IMR-90 (cell line): ENCODE data around the gene GGT6. TPM values are rescaled to one million over a fixed set of nuclear protein-coding genes. Genes with fewer than 3 reads are reported as not detected.

Source experiments
- ATAC-seq: fragments of 200-7000 bp; cut with Tn5 transposase; 2 replicates; pipeline ENCODE4 v1.9.1; 2020; ENCODE audit warnings: low read depth, mild to moderate bottlenecking, moderate library complexity
- BruUV-seq: library from RNA; stranded (reverse); fragments of 400-500 nt; replicated peaks from 2 replicates; lab custom pipeline; 2021; lab: Mats Ljungman, UMichigan
- CTCF ChIA-PET: fragments of 300-600 bp; formaldehyde crosslinking; extraction: SDS; loops from one replicate; lab custom pipeline; 2021; ENCODE audit warnings: antibody characterized with exemption; lab: Yijun Ruan, JAX
- POLR2A ChIA-PET: fragments of 300-600 bp; sonication (Branson Sonifier 250); formaldehyde crosslinking; loops from one replicate; lab custom pipeline; 2022; ENCODE audit warnings: antibody characterized with exemption; ENCODE audit not compliant: unreplicated experiment; lab: Charles Lee
- DNase-seq: peaks from one replicate; pipeline ENCODE4 v3.0.0; 2013
- H2AFZ ChIP-seq: replicated peaks from 2 replicates; pipeline ENCODE3; 2013; ENCODE audit warnings: low read length, mild to moderate bottlenecking; ENCODE audit not compliant: poor library complexity
- H2AK5ac ChIP-seq: 2 replicates; pipeline ENCODE4 v1.6.1; 2013; ENCODE audit warnings: low read depth, low read length, inconsistent platforms
- H2AK9ac ChIP-seq: replicated peaks from 2 replicates; pipeline ENCODE3; 2013; ENCODE audit warnings: mild to moderate bottlenecking, low read depth, low read length, moderate library complexity; ENCODE audit not compliant: poor library complexity
- H2BK120ac ChIP-seq: 2 replicates; pipeline ENCODE4 v1.6.1; 2013; ENCODE audit warnings: low read depth, low read length, inconsistent platforms
- H2BK15ac ChIP-seq: 3 replicates; pipeline ENCODE4 v1.6.1; 2013; ENCODE audit warnings: low read depth, low read length, inconsistent platforms
- H2BK20ac ChIP-seq: 2 replicates; pipeline ENCODE4 v1.6.1; 2013; ENCODE audit warnings: low read depth, mild to moderate bottlenecking, inconsistent platforms, low read length, moderate library complexity
- H2BK5ac ChIP-seq: 2 replicates; pipeline ENCODE4 v1.6.1; 2013; ENCODE audit warnings: mild to moderate bottlenecking, low read depth, low read length, inconsistent platforms; ENCODE audit not compliant: poor library complexity, severe bottlenecking
- H3K14ac ChIP-seq: replicated peaks from 2 replicates; pipeline ENCODE4 v1.6.1; 2013; ENCODE audit warnings: low read depth, low read length, inconsistent platforms
- H3K18ac ChIP-seq: 2 replicates; pipeline ENCODE4 v1.6.1; 2013; ENCODE audit warnings: low read depth, low read length, control low read depth
- H3K23ac ChIP-seq: 2 replicates; pipeline ENCODE4 v1.6.1; 2013; ENCODE audit warnings: low read depth, low read length, inconsistent platforms
- H3K27ac ChIP-seq: 2 replicates; pipeline ENCODE4 v1.5.1; 2013; ENCODE audit warnings: mild to moderate bottlenecking, control low read depth, low read length; ENCODE audit not compliant: insufficient read depth
- H3K27me3 ChIP-seq: 2 replicates; pipeline ENCODE4 v1.6.1; 2013; ENCODE audit warnings: low read length; ENCODE audit not compliant: control insufficient read depth, insufficient read depth
- H3K36me3 ChIP-seq: 2 replicates; pipeline ENCODE4 v1.6.1; 2013; ENCODE audit warnings: low read length, mixed read lengths; ENCODE audit not compliant: control insufficient read depth, insufficient read depth
- H3K4ac ChIP-seq: 2 replicates; pipeline ENCODE4 v1.6.1; 2013; ENCODE audit warnings: low read depth, low read length, inconsistent platforms
- H3K4me1 ChIP-seq: 2 replicates; pipeline ENCODE4 v1.6.1; 2013; ENCODE audit warnings: low read length, mixed read lengths; ENCODE audit not compliant: control insufficient read depth, insufficient read depth
- H3K4me2 ChIP-seq: 2 replicates; pipeline ENCODE4 v1.6.1; 2013; ENCODE audit warnings: low read depth, mild to moderate bottlenecking, control low read depth, low read length, moderate library complexity
- H3K4me3 ChIP-seq: 2 replicates; pipeline ENCODE4 v1.5.1; 2013; ENCODE audit warnings: low read depth, mild to moderate bottlenecking, control low read depth, low read length, moderate library complexity; ENCODE audit not compliant: insufficient read depth
- H3K56ac ChIP-seq: 2 replicates; pipeline ENCODE4 v1.6.1; 2013; ENCODE audit warnings: low read length, inconsistent platforms; ENCODE audit not compliant: insufficient read depth; ENCODE audit errors: extremely low read depth
- H3K79me1 ChIP-seq, 2 experiments: 2 replicates each; pipeline ENCODE4 v1.6.1; 2013; ENCODE audit warnings: low read length in 2 of 2, inconsistent platforms in 1 of 2, low read depth in 1 of 2
- H3K9ac ChIP-seq: 2 replicates; pipeline ENCODE4 v1.6.1; 2013; ENCODE audit warnings: low read depth, low read length, control low read depth
- H3K9me1 ChIP-seq: 2 replicates; pipeline ENCODE4 v1.6.1; 2013; ENCODE audit warnings: low read length, inconsistent platforms; ENCODE audit not compliant: insufficient read depth
- H3K9me3 ChIP-seq: 2 replicates; pipeline ENCODE4 v1.6.1; 2013; ENCODE audit warnings: low read length; ENCODE audit not compliant: control insufficient read depth, insufficient read depth
- H4K20me1 ChIP-seq: 2 replicates; pipeline ENCODE4 v1.6.1; 2013; ENCODE audit warnings: low read length, inconsistent platforms; ENCODE audit not compliant: insufficient read depth
- H4K5ac ChIP-seq: 2 replicates; pipeline ENCODE4 v1.6.1; 2013; ENCODE audit warnings: mild to moderate bottlenecking, low read depth, low read length, control low read depth
- H4K8ac ChIP-seq, 2 experiments: 2 replicates each; pipeline ENCODE4 v1.6.1; 2013; ENCODE audit warnings: low read depth in 2 of 2, low read length in 2 of 2, control low read depth in 1 of 2, inconsistent platforms in 1 of 2
- H4K91ac ChIP-seq: 2 replicates; pipeline ENCODE4 v1.6.1; 2013; ENCODE audit warnings: low read depth, low read length, inconsistent platforms; ENCODE audit not compliant: insufficient read depth
- CTCF ChIP-seq: conservative IDR thresholded peaks from 2 replicates; pipeline ENCODE4 v1.5.1; 2012; ENCODE audit warnings: mild to moderate bottlenecking, low read depth, low read length, improper control_type of control experiment
- FOS ChIP-seq: fragments of 150-350 bp; IDR thresholded peaks from 2 replicates; pipeline ENCODE4 v1.6.1; 2016; ENCODE audit warnings: low read depth, low read length
- RCOR1 ChIP-seq: IDR thresholded peaks from 2 replicates; pipeline ENCODE4 v1.6.1; 2012; ENCODE audit warnings: mild to moderate bottlenecking, low read length, improper control_type of control experiment; ENCODE audit not compliant: insufficient replicate concordance
- RFX5 ChIP-seq: IDR thresholded peaks from 2 replicates; pipeline ENCODE4 v1.8.0; 2012; ENCODE audit warnings: low read depth, mild to moderate bottlenecking, low read length, moderate library complexity
- WGBS, 2 experiments: methylation state at CpG; one replicate each; pipeline versions ENCODE4 v1.1.5 to v1.1.7; 2013; ENCODE audit warnings: missing lambda C conversion rate in 2 of 2; ENCODE audit not compliant: insufficient read length in 1 of 2; ENCODE audit errors: extremely low coverage in 2 of 2; 5-methylcytosine and 5-hydroxymethylcytosine counted together
- dilution Hi-C: fragments of 300-500 bp; cut with HindIII; formaldehyde crosslinking; loops from one replicate; pipeline ENCODE4 v1.14.3; 2018; ENCODE audit warnings: low sequenced_read_pairs; ENCODE audit not compliant: unreplicated experiment
- in situ Hi-C: fragments of 300-500 bp; cut with MboI; formaldehyde crosslinking; loops from 3 replicates; pipeline ENCODE4 v1.14.3; 2019; ENCODE audit warnings: low sequenced_read_pairs, inconsistent platforms, mixed read lengths
- intact Hi-C: fragments of 100-400 bp; cut with micrococcal nuclease; formaldehyde crosslinking; loops from 2 replicates; pipeline ENCODE4 v1.10.0; 2022
- polyA plus RNA-seq, 3 experiments: library from polyadenylated mRNA; depleted of rRNA; stranded (reverse); fragments of >200 nt; gene quantifications; 2 replicates each; pipeline ENCODE4 v1.2.3, GENCODE V29; 2012; ENCODE audit warnings: low replicate concordance in 1 of 3
- total RNA-seq: library from RNA; depleted of rRNA; stranded (reverse); fragments of >200 nt; gene quantifications from 2 replicates; pipeline ENCODE4 v1.2.3, GENCODE V29; 2012

GGT6 gene
- total and polyA plus RNA-seq, 2 of the 4 experiments (the other 2 are of a cell fraction): not detected

GRCh38 chr17:4537451-4538235, 22.7 kb downstream of the GGT6 start:
- Histone ChIP-seq H3K79me1 (no peaks in the 10 kb centered on the region; a peak in 1 of 4 replicates), H4K91ac (no peak overlapping the region), H3K4me2 (no peak overlapping the region), H3K36me3 (peaks cover 38% of the 10 kb centered on the region), H2BK15ac (no peak overlapping the region), H4K5ac (no peak overlapping the region), H3K27ac (no peak overlapping the region), H3K4me1 (peaks cover 3% of the 10 kb centered on the region; the same call in 1 of the 2 replicates), H3K56ac (no peak overlapping the region), H3K18ac (no peak overlapping the region), H2AK9ac (no peak overlapping the region), H2BK5ac (no peak overlapping the region), H4K8ac (no peak overlapping the region), H2BK120ac (no peak overlapping the region), H3K23ac (no peak overlapping the region), H3K4me3 (no peak overlapping the region), H2BK20ac (no peak overlapping the region), H2AK5ac (no peak overlapping the region), H3K9ac (no peak overlapping the region), H3K4ac (no peak overlapping the region), H4K20me1 (peaks cover 15% of the 10 kb centered on the region), H3K27me3 (peaks cover 1% of the 10 kb centered on the region; the same call in 1 of the 2 replicates), H3K9me1 (no peaks in the 10 kb centered on the region), H3K14ac (no peak overlapping the region), H3K9me3 (no peaks in the 10 kb centered on the region), H2AFZ (no peak overlapping the region)
- WGBS, 2 experiments: 85% methylated on average over 12 of the region's 19 CpGs; no CpG with 5 or more reads in 1 of the 2 experiments
- dilution Hi-C loops: no loop called here
- DNase-seq: no peak
- in situ Hi-C loops: no loop called here
- ATAC-seq: no peak
- POLR2A ChIA-PET: no interaction called here
- no TSS peak for BruUV-seq
- CTCF ChIA-PET: no interaction called here
- intact Hi-C loops: loop anchor here (5.0 kb wide), 1 partner anchor 115 kb away; no protein-coding TSS in a partner anchor
- TF ChIP-seq FOS: no peak
- TF ChIP-seq RCOR1: no peak
- no peak for TF ChIP-seq RFX5
- no peak for TF ChIP-seq CTCF
